ENCODE measurements around the gene NR1I3.
A peak's percentile ranks its signal among the peaks of the same experiment; 100 is the strongest.

The NR1I3 gene

DNA sequence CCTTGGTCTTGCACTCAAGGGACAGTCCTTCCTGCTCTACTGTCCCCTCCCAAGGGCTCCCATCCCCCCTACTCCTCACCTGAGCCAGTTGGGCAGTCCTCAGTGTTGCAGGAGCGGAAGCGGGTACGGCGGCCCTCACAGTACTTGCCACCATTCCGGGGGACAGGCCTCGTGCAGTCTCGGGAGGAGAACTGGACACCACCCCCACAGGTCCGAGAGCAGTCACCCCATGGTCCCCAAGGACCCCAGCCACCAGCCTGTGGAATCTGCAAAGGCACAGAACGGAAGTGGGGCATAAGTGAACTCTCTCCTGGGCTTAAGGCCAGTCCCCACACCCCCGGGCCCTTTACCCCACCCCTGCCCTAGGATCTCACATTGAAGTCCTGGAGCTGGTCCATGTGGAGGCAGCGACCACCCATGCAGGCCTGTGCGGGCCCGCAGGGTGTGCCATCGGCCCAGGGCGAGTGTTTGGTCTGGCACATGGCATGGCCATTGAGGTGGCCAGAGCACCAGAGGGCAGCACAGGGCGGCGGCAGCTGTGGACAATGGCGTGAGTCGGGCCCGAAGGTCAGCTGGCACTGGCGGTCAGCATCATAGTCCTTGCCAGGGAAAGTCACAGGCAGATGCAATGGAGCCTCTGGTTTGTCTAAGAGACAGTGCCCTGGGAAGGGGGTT lies 44.3 kb downstream of the NR1I3 start:
- no peak for DNase-seq

GRCh38 chr1:161192476-161193465 lies 45.2 kb downstream of the NR1I3 start:
- DNase-seq: peak; percentile 74 to 76

GRCh38 chr1:161191971-161192370 lies 46.0 kb downstream of the NR1I3 start:
- no peak for DNase-seq

GRCh38 chr1:161190962-161191521 lies 47.0 kb downstream of the NR1I3 start:
- DNase-seq: no peak

- no peak for DNase-seq
These were observed 49.0 kb downstream of the NR1I3 start for GRCh38 chr1:161189036-161189435.

- no peak for DNase-seq
These were observed 49.6 kb downstream of the NR1I3 start for GRCh38 chr1:161188381-161188780.

DNA sequence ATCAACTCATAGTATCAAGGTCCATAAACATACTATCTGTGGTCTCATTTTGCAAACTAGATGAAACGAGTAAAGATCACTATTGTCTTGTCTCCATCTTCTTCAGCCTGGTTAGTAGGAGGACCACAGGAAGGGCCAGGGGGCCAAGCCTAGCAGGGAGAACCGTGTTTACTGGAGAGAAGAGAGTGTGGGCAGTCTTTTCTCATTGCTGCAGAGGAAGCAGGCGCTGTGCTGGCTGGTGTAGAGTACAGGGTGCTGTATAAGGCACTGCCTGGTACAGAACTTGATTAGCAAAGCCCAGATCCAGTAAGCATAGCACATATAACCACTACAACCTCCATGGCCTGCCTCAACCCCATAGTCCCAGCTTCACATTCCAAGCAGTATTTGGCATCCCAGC lies 50.7 kb downstream of the NR1I3 start:
- no peak for DNase-seq

DNA sequence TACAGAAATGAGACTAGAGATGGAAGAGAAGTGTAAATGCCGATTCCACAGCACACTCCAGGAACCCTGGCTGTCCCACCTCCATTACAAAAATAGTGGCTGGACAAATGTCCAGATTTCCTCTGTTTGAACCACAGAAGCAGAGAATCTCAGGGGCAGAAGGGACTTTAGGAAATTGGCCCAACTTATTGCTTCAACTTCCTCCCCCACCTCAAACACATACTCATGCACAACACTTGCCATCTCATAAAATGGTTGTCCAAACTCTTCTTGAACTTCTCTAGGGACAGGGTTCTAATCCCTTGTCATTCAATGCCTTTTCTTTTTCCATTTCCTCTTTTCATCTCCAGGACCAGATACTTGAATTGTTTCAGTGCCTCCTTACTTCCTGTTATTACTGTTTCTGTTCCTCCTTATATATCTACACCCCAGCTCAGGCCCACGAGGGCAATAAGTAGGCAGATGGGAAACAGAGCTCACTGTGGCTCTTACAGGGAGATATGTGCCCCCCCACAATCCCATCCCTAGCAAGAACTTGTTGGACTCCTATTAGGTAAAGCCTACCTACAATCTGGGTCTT lies 52.2 kb downstream of the NR1I3 start:
- DNase-seq: no peak

DNA sequence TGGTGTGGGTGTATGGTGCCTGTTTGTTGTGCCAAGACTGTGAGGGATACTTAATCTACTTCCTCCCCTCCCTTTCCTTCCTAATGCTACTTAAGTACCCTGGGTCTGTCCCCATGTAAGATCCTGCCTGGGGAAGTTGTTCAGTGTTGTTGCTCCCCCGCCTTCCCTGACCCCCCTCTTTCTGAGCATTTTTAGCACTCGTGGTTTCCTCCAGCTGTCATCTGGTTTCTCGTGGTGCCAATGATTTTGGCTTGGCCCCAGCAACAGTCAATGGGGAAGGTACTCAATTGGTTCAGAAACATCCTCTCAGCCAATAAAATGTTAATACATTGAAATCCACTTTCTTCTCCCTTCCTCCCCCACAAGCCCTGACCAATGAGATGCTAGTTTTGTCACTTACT lies 52.7 kb downstream of the NR1I3 start:
- DNase-seq: peak; percentile 72 to 73

DNA sequence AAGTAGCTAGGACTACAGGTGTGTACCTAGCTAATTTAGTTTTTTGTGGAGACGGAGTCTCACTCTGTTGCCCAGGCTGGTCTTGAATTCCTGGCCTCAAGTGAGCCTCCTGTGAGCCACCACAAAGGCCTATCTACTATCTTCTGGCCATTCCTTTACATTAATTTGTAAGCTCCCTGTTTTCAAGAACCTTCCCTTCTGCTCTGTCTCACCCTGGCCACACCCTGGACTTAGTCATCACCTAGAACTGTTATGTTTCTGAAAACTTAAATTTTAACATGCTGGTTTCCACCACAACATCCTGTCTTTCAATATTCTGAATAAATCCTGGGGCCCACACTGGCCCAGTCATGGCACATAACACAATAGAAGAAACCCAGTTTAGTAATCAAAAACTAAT lies 55.8 kb downstream of the NR1I3 start:
- peak; percentile 73 for DNase-seq

DNA sequence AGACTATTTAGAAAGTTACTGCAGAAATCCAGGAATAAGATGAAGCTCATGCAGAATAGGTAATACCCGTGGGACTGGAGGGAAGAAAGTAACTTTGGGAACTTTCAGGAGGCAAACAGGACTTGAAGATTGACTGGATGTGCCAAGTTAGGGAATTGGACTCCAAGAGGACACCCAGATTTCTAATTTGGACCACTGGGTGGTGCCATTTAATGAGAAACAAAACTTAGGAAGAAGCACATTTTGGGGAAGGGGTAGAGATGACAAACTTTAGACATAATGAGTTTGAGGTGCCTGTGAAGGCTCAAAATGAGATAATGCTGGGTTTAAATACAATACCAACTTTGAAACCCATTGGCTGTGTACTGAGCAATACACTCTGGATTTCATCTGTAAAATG lies 57.4 kb downstream of the NR1I3 start:
- no peak for DNase-seq

DNA sequence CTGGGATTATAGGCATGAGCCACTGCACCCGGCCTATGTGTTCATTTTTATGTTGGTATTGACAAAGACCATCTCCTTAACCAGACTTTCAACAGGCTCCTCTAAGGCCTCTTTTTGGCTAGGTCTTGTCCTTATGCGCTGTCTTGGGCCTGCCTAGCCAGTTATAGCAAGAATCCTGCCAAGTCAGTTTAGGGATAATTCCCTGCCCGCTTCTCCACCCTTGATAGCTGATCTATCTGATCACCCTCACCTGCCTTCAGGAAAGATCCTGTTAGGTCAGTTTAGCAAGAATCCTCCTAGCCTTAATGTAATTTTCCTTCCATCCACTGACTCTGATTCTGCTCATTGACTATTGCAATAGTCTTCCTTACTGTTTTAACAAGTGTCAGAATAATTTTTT lies 58.3 kb downstream of the NR1I3 start:
- no peak for DNase-seq

Data from activated T-cell treated with anti-CD3 and anti-CD28 coated beads, Interleukin-2, amount 50 U/mL, for 48 hours (primary cell).